KMS-11 (cell line): Measurements from ENCODE around the gene FOXJ3.

ENCODE experiments used
- H2AFZ ChIP-seq: fragments of 200-600 bp; sonication (generic); 2 replicates; pipeline ENCODE4 v1.6.1; 2016; ENCODE audit warnings: antibody characterized with exemption, mixed run types, low read depth
- H3K27ac ChIP-seq: fragments of 200-600 bp; sonication (generic); 2 replicates; pipeline ENCODE4 v1.6.1; 2016; ENCODE audit warnings: mild to moderate bottlenecking, mixed run types
- H3K27me3 ChIP-seq: fragments of 200-600 bp; sonication (generic); 2 replicates; pipeline ENCODE4 v1.6.1; 2017; ENCODE audit warnings: mild to moderate bottlenecking, low read depth, mixed run types, moderate library complexity; ENCODE audit not compliant: insufficient read depth
- H3K36me3 ChIP-seq: fragments of 200-600 bp; sonication (generic); 2 replicates; pipeline ENCODE4 v1.6.1; 2017; ENCODE audit warnings: mild to moderate bottlenecking, mixed run types; ENCODE audit not compliant: insufficient read depth
- H3K4me1 ChIP-seq: fragments of 200-600 bp; sonication (generic); 2 replicates; pipeline ENCODE4 v1.6.1; 2016; ENCODE audit warnings: mild to moderate bottlenecking, low read depth, mixed run types; ENCODE audit not compliant: poor library complexity, severe bottlenecking
- H3K4me2 ChIP-seq: fragments of 200-600 bp; sonication (generic); 2 replicates; pipeline ENCODE4 v1.7.0; 2016; ENCODE audit warnings: mild to moderate bottlenecking, mixed run types
- H3K4me3 ChIP-seq: fragments of 200-600 bp; sonication (generic); IDR thresholded peaks from 2 replicates; pipeline ENCODE4 v1.6.1; 2017; ENCODE audit warnings: low read depth, low read length, mixed read lengths; ENCODE audit not compliant: insufficient read depth
- H3K79me2 ChIP-seq: fragments of 200-600 bp; sonication (generic); 2 replicates; pipeline ENCODE4 v1.6.1; 2016; ENCODE audit warnings: low read depth, mixed run types; ENCODE audit not compliant: insufficient read depth
- H3K9ac ChIP-seq: fragments of 200-600 bp; sonication (generic); 2 replicates; pipeline ENCODE4 v1.6.1; 2016; ENCODE audit warnings: mild to moderate bottlenecking, mixed run types
- H4K20me1 ChIP-seq: fragments of 200-600 bp; sonication (generic); 2 replicates; pipeline ENCODE4 v1.6.1; 2016; ENCODE audit warnings: mild to moderate bottlenecking, mixed run types; ENCODE audit not compliant: insufficient read depth
- CTCF ChIP-seq: fragments of 200-600 bp; sonication (generic); conservative IDR thresholded peaks from 2 replicates; pipeline ENCODE4 v1.6.1; 2017; ENCODE audit warnings: low read depth, mild to moderate bottlenecking, antibody characterized with exemption, low read length, moderate library complexity, mixed read lengths

The FOXJ3 gene

GRCh38 chr1:42365118-42365517, 30.1 kb upstream of the FOXJ3 start:
- Histone ChIP-seq H3K4me3 (no peak overlapping the region), H4K20me1 (no peaks in the 10 kb centered on the region), H3K36me3 (no peaks in the 10 kb centered on the region), H3K27me3 (no peaks in the 10 kb centered on the region), H3K27ac (no peak overlapping the region), H3K4me2 (no peak overlapping the region), H2AFZ (no peak overlapping the region), H3K4me1 (no peaks in the 10 kb centered on the region), H3K79me2 (no peaks in the 10 kb centered on the region), H3K9ac (no peak overlapping the region)
- no peak for TF ChIP-seq CTCF

GRCh38 chr1:42364542-42364941, 29.5 kb upstream of the FOXJ3 start:
- no peaks in the 10 kb centered on the region for H3K4me1 ChIP-seq
- no peak for TF ChIP-seq CTCF
- no peak overlapping the region for H3K4me3 ChIP-seq
- no peak overlapping the region for H3K9ac ChIP-seq
- no peak overlapping the region for H3K27ac ChIP-seq
- H3K27me3 ChIP-seq = no peaks in the 10 kb centered on the region
- H3K4me2 ChIP-seq = no peak overlapping the region
- H3K79me2 ChIP-seq = no peaks in the 10 kb centered on the region
- no peaks in the 10 kb centered on the region for H4K20me1 ChIP-seq
- no peak overlapping the region for H2AFZ ChIP-seq
- H3K36me3 ChIP-seq = no peaks in the 10 kb centered on the region

GRCh38 chr1:42364089-42364488, 29.1 kb upstream of the FOXJ3 start:
- H3K9ac ChIP-seq = no peak overlapping the region
- H3K4me2 ChIP-seq = no peak overlapping the region
- H2AFZ ChIP-seq = no peak overlapping the region
- H3K27me3 ChIP-seq = no peaks in the 10 kb centered on the region
- H3K27ac ChIP-seq = no peak overlapping the region
- no peak overlapping the region for H3K4me3 ChIP-seq
- no peaks in the 10 kb centered on the region for H4K20me1 ChIP-seq
- no peaks in the 10 kb centered on the region for H3K4me1 ChIP-seq
- H3K36me3 ChIP-seq = no peaks in the 10 kb centered on the region
- H3K79me2 ChIP-seq = no peaks in the 10 kb centered on the region
- no peak for TF ChIP-seq CTCF

GRCh38 chr1:42359466-42359865, 24.4 kb upstream of the FOXJ3 start:
- H3K4me2 ChIP-seq = no peak overlapping the region
- no peaks in the 10 kb centered on the region for H3K4me1 ChIP-seq
- no peak overlapping the region for H3K27ac ChIP-seq
- no peak overlapping the region for H2AFZ ChIP-seq
- H3K4me3 ChIP-seq = no peak overlapping the region
- H3K9ac ChIP-seq = no peak overlapping the region
- no peak for TF ChIP-seq CTCF
- H3K36me3 ChIP-seq = no peaks in the 10 kb centered on the region
- H4K20me1 ChIP-seq = no peaks in the 10 kb centered on the region
- no peaks in the 10 kb centered on the region for H3K27me3 ChIP-seq
- H3K79me2 ChIP-seq = no peaks in the 10 kb centered on the region

- H3K4me3 ChIP-seq = no peak overlapping the region
- H3K27me3 ChIP-seq = no peaks in the 10 kb centered on the region
- no peak overlapping the region for H2AFZ ChIP-seq
- H3K27ac ChIP-seq = no peak overlapping the region
- H3K4me2 ChIP-seq = no peak overlapping the region
- no peaks in the 10 kb centered on the region for H3K4me1 ChIP-seq
- TF ChIP-seq CTCF = no peak
- no peaks in the 10 kb centered on the region for H3K36me3 ChIP-seq
- H3K9ac ChIP-seq = no peak overlapping the region
- H4K20me1 ChIP-seq = no peaks in the 10 kb centered on the region
- no peaks in the 10 kb centered on the region for H3K79me2 ChIP-seq
Measured at GRCh38 chr1:42358791-42359190, 23.8 kb upstream of the FOXJ3 start.
